HG02884 (cell line): Measurements from ENCODE around the gene PROZ.
A peak's percentile ranks its signal among the peaks of the same experiment; 100 is the strongest.

Experiments
- ATAC-seq: cut with Tn5 transposase; IDR thresholded peaks from one replicate; pipeline ENCODE4 v1.9.1; 2021; ENCODE audit warnings: mild to moderate bottlenecking, moderate library complexity; ENCODE audit not compliant: unreplicated experiment

PROZ gene

DNA sequence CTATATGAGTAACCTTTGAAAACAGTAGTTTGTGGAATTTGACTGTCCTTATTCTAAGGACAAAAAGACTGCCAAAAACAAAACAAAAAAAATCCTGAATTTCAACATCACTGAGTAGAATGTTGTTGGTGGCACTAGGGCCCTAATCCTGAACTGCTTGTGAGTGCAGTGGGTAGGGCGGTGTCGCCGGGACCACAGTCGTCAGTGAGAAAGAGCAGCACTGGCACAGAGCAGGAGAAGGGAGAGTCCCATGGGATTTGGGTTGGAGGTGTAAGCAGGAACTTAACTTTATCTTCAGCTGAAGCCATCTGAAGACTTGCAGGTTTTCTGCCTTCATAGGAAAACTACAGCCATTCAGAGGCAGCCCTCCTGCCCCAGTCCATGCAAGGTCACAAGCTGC lies 44.5 kb downstream of the PROZ start:
- ATAC-seq, result no peak

DNA sequence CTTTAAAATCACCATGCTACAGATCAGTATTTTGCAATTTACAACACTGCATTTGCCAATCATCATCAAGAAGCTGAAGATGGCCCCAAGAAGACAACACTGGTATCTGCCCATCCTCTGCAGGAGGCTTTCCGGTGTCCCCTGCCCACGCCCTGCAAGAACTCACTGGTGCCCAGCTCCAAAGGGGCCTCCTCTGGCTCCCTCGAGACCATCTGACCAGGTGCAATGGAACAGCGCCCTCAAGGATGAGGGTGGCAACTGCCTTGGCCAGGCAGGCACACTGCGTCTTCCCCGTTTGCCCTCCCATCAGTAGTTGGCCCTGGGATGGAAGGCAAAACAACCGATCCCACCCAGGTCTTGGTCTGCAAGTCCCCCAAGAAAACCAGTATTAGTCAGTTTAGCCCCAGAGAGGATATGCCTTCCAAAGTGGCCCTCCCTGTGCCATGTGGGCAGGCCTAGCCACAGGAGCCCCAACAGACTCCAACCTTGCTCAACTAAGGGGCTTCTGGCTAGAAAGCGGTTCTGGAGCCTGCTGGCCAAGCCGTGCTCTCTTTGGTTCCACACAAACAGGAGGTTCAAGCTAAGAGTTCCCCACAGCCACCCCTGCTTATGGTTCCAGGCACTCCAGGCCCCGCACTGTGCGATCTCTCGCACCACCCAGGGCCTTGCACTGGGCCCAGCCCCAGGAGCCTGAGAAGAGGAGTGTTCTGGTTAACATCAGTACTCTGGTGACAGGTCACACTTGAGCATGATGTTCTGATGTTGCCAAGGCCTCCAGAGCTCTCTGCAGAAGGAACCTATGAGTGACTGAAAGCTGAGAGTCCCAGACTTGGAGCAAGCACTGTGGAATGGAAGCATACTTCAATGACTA lies 45.3 kb downstream of the PROZ start:
- no peak for ATAC-seq

DNA sequence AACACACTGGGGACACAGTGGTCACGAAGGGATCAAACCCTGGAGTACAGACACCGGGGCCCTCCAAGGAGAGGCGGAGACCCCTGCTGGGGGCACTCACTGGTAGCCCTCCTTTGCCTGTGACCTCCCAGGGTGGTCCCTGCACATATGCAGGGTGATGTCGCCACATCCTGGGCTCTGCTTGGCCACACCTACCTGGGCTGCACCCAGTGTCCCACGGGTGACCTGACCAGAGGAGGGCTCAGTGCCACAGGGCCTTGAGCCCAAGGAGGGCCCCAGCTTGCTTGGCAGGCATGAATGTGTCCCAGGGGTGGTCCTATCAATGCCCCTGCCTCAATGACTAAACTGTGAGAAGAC lies 45.9 kb downstream of the PROZ start:
- ATAC-seq, result no peak

DNA sequence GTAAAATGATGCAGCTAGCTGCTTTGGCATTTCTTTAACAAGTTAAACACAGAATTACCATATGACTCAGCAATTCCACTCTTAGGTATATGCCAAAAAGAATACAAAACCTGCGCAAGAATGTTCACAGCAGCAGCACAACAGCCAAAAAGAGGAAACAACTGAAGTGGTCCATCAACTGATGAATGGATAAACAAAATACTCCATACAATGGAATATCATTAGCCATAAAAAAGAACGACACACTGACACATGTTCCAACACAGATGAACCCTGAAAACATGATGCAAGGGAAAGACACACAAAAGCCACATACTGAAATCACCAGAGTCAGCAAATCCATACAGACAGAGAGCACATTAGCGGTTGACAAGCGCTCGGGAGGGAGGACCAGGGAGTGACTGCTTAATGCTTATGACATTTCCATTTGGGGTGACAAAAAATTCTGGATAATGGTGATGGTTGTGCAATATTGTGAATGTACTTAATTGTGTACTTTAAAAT lies 47.0 kb downstream of the PROZ start:
- ATAC-seq, result no peak

DNA sequence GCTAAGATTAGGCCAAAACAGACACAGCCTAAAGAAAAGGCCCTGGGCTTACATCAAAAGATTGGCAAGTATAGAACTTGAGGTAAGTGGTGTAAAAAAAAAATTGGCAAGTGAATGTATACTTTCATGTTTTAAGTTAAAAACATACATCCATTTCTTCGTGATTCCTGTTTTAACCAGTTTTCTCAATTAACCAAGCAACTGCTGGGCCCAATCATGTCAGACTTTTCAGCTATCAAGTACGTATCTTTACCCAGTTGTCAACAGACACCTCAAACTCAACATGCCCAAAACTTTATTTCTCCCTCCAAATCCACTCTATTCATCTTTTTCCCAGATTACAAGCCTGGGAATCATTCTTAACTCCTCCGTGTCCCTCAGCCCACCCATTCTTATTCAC lies 49.0 kb downstream of the PROZ start:
- no peak for ATAC-seq

DNA sequence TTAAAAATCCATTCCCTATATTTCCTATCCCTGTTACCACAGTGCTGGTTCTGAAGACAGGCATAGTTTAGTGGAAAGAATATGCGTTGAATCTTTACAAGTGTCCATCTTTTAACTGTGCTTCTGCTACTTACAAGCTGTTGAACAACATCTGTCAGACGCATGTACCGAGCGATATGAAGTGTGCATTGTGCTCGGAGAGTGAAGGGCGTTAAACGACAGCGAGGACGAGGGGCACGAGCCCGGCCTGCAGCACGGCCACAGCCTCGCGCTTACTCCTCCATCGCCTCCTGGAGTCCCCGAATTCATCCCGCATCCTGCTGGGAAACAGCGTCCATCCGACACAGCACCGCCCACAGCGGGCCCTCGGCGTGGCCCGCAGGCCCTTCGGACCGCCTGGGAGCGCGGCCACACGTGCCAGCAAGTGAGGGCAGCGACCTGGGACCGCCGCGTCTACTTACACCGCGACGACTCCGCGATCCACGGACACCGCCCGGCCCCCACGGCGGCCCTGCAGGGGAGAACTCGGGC lies 49.5 kb downstream of the PROZ start:
- no peak for ATAC-seq

DNA sequence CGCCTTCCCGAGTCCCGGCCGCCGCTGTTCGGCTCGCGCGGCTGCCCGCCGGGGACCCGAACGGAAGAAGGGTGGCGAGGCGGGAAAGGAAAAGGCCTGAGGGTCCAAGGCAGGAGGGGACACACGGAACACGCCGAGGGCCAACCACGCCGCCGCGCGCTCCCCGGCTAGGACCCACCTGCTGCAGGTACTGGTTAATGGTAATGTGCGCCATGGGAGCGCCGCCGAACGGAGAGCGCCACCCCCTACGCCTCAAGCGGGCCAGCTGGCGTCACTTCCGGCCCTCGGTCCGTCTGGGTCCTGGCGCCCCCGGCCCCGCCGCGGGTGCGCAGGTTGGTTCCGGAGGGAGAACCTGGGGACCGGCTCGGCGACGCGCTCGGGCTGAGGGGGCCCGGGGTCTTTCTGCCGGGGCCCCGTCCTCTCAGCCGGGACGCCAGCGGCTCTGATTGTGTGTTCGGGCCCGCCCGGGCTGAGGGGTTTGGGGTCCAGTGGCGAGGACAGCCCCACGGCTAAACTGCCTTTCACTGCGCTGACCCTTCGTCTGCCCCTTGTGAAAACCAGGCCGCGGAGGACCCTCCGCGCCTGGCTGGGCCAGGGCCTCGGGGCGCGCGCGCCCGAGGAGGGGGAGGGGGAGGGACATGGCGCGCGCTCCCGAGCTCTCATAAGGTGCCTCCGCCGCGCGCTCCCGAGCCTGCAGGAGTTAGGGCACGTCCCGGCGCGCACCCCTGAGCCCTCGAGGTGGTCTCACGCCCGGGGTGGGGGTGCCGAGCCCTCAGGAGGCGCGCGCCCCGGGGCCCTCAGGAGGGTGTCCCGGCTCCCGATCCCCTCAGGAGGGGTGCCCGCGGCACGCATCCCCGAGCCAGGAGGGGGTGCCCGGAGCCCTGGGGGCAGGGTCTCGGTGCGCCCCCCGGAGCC lies 50.2 kb downstream of the PROZ start, which contains the start of gene PCID2:
TSS of gene PCID2 (minus strand) at position 249 of the 915 bp plus-strand sequence. CDS start at position 214, 35 bp downstream.
- peak; percentile 63 for ATAC-seq

DNA sequence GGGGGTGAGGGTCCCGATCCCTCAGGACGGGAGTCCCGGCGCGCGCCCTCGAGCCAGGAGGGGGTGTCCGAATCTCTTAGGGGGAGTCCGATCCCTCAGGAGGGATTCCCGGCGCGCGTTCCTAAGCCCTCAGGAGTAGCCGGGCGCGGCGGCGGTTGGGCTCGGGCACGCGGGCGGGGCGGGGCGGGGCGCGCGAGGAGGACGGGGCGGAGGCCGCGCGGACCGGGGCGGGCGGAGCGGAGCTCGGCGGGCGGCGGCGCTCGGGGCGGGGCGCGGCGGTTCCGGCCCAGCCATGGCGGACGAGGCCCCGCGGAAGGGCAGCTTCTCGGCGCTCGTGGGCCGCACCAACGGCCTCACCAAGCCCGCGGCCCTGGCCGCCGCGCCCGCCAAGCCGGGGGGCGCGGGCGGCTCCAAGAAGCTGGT lies 50.9 kb downstream of the PROZ start, which contains the start of gene CUL4A:
TSS of gene CUL4A (plus strand) at position 278 of the 423 bp plus-strand sequence. CDS start at position 293, 15 bp downstream.
- ATAC-seq, result peak; percentile 35

DNA sequence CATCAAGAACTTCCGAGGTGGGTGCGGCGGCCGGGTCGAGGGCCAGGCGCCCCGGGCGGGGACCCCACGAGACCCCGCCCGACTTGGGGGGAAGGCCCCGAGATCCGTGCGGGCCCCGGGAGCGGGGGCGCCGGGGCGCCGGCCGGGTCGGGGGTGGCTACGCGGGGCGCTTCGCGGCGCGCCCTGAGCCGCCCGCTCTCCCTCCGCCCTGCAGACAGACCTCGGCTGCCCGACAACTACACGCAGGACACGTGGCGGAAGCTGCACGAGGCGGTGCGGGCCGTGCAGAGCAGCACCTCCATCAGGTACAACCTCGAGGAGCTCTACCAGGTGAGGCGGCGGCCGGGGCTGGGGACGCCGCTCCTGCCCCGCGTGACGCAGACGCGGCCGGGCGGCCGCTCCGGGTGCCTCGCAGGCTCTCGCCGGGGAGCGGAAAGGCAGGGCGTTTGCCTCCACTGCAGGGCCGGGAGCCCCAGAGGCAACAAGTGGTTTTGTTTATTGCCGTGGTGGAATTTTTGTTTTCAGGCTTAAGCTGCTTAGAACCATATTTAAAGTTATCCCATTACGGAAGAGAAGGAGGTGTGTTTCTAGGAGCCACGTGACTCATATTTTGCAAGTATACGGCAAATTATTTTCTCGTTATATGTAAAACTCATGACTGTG lies 51.4 kb downstream of the PROZ start:
- peak; percentile 40 for ATAC-seq

DNA sequence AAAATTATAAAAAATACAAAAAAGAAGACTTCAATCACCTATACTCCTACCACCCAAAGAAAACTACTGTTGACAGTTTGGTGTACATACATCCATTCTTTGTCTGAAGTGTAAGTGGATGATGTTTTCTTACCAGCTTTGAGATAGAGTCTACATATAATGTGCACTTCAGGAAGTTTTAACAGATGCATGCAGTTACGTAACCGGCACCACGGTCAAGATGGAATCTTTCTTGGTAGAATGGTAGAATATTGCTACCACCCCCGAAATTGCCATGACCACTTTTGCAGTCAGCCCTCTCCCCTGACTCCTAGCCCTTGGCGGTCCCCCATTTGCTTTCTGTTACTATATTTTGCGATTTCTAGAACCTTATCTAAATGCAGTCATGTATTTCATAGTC lies 52.4 kb downstream of the PROZ start:
- ATAC-seq, result no peak

DNA sequence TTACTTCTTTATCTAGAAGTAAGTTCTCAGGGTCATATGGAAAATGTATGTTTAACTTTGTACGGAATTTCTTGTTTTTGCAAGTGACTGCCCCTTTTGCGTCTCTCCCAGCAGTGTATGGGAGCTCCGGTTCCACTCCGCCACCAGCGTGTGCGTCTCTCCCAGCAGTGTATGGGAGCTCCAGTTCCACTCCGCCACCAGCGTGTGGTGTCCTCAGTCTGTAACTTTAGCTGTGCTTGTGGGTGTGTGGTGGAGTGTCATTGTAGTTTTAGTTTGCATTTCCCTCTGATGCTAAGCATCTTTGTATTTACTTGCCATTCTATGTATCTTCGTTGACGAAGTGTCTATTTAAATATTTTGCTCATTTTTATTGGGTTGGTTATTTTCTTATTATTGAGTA lies 53.3 kb downstream of the PROZ start:
- ATAC-seq, result no peak

DNA sequence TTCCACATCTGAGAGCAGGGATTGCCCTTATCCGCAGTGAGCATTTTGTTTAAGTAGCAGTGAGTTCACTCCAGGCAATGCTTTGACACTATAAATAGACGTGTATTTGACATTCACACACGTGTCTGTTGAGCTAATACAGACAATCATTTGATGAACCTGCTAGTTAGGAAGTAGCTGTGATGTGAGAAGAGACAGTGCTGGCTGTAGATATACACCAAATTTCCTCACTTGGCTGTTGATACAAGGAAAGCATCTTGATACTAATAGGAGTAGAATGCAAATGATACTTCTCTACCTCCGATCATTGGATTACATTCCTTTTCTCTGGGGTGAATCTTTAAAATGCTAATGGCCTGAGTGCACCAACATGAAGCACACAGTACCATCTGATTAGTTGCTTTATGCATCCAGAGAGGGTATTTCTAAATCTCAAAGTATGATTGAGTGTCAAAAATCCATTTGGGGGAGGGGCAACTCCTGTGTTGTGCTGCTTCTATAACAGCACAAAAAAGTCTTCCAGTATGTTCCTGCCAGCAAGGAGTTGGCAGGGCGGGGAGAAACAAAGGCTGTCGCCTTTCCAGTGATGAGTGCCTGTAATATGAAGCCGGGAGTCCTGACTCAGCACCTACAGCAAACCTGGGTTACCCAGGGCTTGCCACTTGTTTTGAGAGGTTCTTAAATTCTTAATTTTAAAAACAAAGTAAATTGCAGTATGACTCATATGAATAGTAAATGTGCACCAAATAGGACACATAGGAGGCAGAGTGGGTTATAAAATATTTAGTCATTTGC lies 58.0 kb downstream of the PROZ start:
- no peak for ATAC-seq

DNA sequence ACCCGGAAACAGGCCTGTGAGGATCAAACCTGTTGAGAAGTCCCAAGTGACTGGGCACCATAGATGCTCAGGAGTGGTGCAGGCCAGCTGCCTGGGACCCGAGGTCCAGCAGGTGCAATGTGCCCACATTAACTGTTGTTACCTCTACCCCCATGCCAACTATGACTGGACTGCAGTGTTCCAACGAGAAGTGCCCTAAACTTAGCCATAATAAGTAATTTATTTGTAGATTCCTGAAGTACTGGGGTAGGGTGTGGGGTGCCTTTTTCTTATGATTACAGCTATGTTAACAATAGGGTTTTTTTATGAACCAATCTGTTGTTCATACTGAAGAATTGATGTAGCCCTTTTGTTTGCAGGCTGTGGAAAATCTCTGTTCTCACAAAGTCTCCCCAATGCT lies 60.1 kb downstream of the PROZ start:
- no peak for ATAC-seq

DNA sequence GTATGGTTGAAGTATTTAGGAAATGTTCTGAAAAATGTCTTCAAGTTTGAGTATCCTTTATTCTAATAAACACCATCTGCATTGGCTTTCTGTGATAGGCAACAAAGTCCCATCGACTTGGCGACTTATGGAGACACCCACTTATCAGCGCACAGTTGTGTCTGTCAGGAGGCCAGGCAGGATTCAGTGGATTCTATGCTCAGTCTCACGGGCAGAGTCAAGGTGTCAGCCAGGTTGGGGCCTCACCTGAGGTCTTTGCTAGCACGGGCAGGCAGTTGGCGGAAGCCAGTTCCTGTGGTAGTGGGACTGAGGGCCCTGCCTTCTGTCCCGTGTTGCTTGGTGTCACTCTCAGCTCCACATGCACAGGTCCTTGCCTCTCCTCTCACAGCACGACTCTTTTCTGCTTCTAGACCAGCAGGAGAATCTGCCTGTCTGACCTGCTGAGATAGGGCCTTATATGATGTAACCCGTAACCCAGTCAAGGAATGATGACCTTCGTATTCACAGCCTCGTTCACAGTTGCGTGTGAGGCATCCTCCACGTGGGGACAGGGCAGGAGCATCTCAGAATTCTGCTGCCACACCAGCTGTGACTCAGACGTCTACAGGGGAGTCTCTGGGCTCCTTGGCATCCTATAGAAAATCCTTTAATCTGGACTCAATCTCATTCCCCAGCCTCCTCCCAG lies 61.0 kb downstream of the PROZ start:
- ATAC-seq, result no peak

DNA sequence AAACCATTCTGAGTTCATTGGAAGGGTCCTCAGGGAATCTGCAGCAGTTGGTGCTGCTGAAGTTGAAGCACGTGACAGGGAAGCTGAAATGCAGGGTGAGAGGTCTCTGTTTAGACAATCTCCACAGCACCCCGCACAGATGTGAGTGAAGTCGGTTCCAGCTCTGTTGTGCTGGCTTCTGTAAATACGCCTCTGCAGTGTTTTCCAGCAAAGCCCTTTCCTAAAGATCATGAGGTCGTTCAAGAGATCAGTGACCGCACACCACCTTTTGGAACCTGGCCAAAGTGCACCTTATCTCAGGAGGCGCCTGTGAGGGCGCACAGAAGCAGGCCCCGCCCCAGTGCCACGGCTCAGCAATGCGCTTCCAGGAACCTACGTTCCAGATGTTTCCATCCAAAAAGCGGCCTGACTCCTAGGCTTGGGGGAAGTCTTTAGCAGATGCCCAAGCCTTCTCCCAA lies 61.7 kb downstream of the PROZ start:
- no peak for ATAC-seq

DNA sequence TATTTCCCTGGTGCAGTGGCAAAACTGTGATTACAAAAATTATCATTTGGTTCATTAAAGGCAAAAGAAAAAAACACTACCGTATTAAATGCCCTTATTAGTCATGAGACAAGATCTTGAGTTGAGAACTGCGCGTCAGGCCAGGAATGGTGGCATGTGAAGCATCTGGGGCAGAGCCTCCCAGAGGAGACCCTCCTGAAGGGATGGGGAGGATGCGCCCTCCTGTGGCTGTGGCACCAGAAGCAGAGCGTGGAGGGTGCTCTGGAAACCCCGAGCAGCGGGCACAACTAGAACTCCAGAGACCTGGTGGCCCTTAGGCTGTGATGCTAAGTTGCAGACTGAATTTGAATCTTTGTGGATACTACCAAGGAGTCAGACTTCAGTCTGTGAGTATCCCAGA lies 62.4 kb downstream of the PROZ start:
- no peak for ATAC-seq
